K562 (cell line): Measurements from ENCODE around the gene CAPN13. TPM values are rescaled to one million over a fixed set of nuclear protein-coding genes. Genes with fewer than 3 reads are reported as not detected.

ENCODE experiments used
- ATAC-seq: fragments of 200-7000 bp; cut with Tn5 transposase; 3 replicates; pipeline ENCODE4 v1.9.1; 2020; ENCODE audit warnings: moderate library complexity
- BruUV-seq: library from RNA; stranded (reverse); fragments of 400-500 nt; replicated peaks from 2 replicates; lab custom pipeline; 2021; lab: Mats Ljungman, UMichigan
- CTCF ChIA-PET: fragments of 300-600 bp; formaldehyde crosslinking; extraction: SDS; loops from one replicate; lab custom pipeline; 2021; ENCODE audit warnings: low intra/inter-chr PET ratio; lab: Yijun Ruan, JAX
- POLR2A ChIA-PET: fragments of 300-600, 350-650 bp; sonication (Branson Sonifier 250); formaldehyde crosslinking; extraction: SDS; loops from one replicate; lab custom pipeline; 2021; ENCODE audit warnings: antibody characterized with exemption, inconsistent platforms; lab: Yijun Ruan, JAX
- DNase-seq, 4 experiments: peaks; one replicate each; pipeline versions ENCODE4 v3.0.0 to v3.0.0-alpha.2; 2011 to 2018; ENCODE audit warnings: low spot score in 3 of 4, mixed read lengths in 3 of 4; ENCODE audit errors: extremely low read depth in 1 of 4
- FAIRE-seq: peaks from 2 replicates; lab custom pipeline; 2011; peaks lifted over from hg19 to GRCh38; lab: Jason Lieb, UNC
- H2AFZ ChIP-seq: 2 replicates; pipeline ENCODE4 v1.6.0; 2011; ENCODE audit warnings: low read depth, low read length, control low read depth, inconsistent platforms
- H3K27ac ChIP-seq: fragments of 200-600 bp; 3 replicates; pipeline ENCODE4 v1.8.0; 2011; ENCODE audit warnings: low read depth, mild to moderate bottlenecking, control low read depth, inconsistent platforms, low read length, moderate library complexity, mixed read lengths; ENCODE audit errors: extremely low read depth
- H3K27me3 ChIP-seq, 2 experiments: fragments of 300-600 bp in 1 of 2; 2 replicates in 1 of 2; 3 replicates in 1 of 2; pipeline versions ENCODE4 v1.6.0 to v1.8.0; 2011; ENCODE audit warnings: inconsistent platforms in 2 of 2, low read length in 2 of 2, mild to moderate bottlenecking in 1 of 2, mixed read lengths in 1 of 2, moderate library complexity in 1 of 2; ENCODE audit not compliant: control insufficient read depth in 2 of 2, insufficient read depth in 2 of 2
- H3K36me3 ChIP-seq: fragments of 300-600 bp; 3 replicates; pipeline ENCODE4 v1.8.0; 2011; ENCODE audit warnings: mild to moderate bottlenecking, low read length, inconsistent platforms; ENCODE audit not compliant: control insufficient read depth, insufficient read depth
- H3K4me1 ChIP-seq, 2 experiments: fragments of 200-600 bp in 1 of 2; replicated peaks in 1 of 2; 2 replicates in 1 of 2; 3 replicates in 1 of 2; pipeline versions ENCODE4 v1.5.1 to v1.8.0; 2011; ENCODE audit warnings: inconsistent platforms in 2 of 2, low read length in 2 of 2, mild to moderate bottlenecking in 1 of 2, mixed read lengths in 1 of 2, moderate library complexity in 1 of 2; ENCODE audit not compliant: control insufficient read depth in 2 of 2, insufficient read depth in 2 of 2
- H3K4me2 ChIP-seq: 2 replicates; pipeline ENCODE4 v1.6.1; 2011; ENCODE audit warnings: low read length, control low read depth, inconsistent platforms, mixed read lengths; ENCODE audit not compliant: insufficient read depth
- H3K4me3 ChIP-seq: fragments of 200-600 bp; sonication (generic), shearing (Covaris generic); 2 replicates; pipeline ENCODE4 v1.5.1; 2016; ENCODE audit warnings: control low read depth, inconsistent platforms
- H3K79me2 ChIP-seq: fragments of 200-600 bp; 3 replicates; pipeline ENCODE4 v1.8.0; 2011; ENCODE audit warnings: low read length, inconsistent platforms; ENCODE audit not compliant: control insufficient read depth, insufficient read depth
- H3K9ac ChIP-seq, 2 experiments: 2 replicates each; pipeline versions ENCODE4 v1.6.0 to v1.6.1; 2011; ENCODE audit warnings: low read depth in 2 of 2, low read length in 2 of 2, control low read depth in 1 of 2, inconsistent platforms in 1 of 2, mild to moderate bottlenecking in 1 of 2, mixed read lengths in 1 of 2; ENCODE audit not compliant: insufficient read depth in 1 of 2
- H3K9me1 ChIP-seq: one replicate; pipeline ENCODE4 v1.6.0; 2011; ENCODE audit warnings: inconsistent platforms, mild to moderate bottlenecking, low read length, moderate library complexity; ENCODE audit not compliant: control insufficient read depth, insufficient read depth
- H3K9me3 ChIP-seq: replicated peaks from 2 replicates; pipeline ENCODE4 v1.5.1; 2011; ENCODE audit warnings: low read depth, low read length, inconsistent platforms; ENCODE audit not compliant: control insufficient read depth, insufficient read depth
- H4K20me1 ChIP-seq: replicated peaks from 2 replicates; pipeline ENCODE4 v1.6.1; 2011; ENCODE audit warnings: low read length, inconsistent platforms, mixed read lengths; ENCODE audit not compliant: control insufficient read depth, insufficient read depth
- CHD2 ChIP-seq: IDR thresholded peaks from 2 replicates; pipeline ENCODE4 v1.6.1; 2011; ENCODE audit warnings: low read depth, low read length
- CREBBP ChIP-seq: IDR thresholded peaks from one replicate; pipeline ENCODE4 v1.6.1; 2012; ENCODE audit warnings: low read depth, mild to moderate bottlenecking, control low read depth, inconsistent platforms, low read length
- FOXK2 ChIP-seq, 2 experiments: fragments of 450-650 bp; IDR thresholded peaks in 1 of 2; conservative IDR thresholded peaks in 1 of 2; 2 replicates each; pipeline ENCODE4 v1.6.1; 2016; ENCODE audit warnings: low read depth in 2 of 2, mild to moderate bottlenecking in 1 of 2
- GABPA ChIP-seq: fragments of 200-800 bp; sonication (Bioruptor generic); conservative IDR thresholded peaks from 2 replicates; pipeline ENCODE4 v1.6.1; 2016; ENCODE audit warnings: low read depth, missing genetic modification characterization, missing compliant biosample characterization
- KLF13 ChIP-seq: fragments of 450-650 bp; IDR thresholded peaks from 2 replicates; pipeline ENCODE4 v1.6.1; 2016; ENCODE audit warnings: missing genetic modification characterization, low read depth, mild to moderate bottlenecking, missing compliant biosample characterization, moderate library complexity, borderline replicate concordance
- NFXL1 ChIP-seq: fragments of 450-650 bp; formaldehyde crosslinking; IDR thresholded peaks from 2 replicates; pipeline ENCODE4 v1.4.0; 2021; ENCODE audit warnings: mild to moderate bottlenecking
- POLR2H ChIP-seq: IDR thresholded peaks from 2 replicates; pipeline ENCODE4 v1.6.1; 2016; ENCODE audit warnings: missing genetic modification characterization, low read depth, mild to moderate bottlenecking, control low read depth, missing compliant biosample characterization, moderate library complexity
- SRSF7 ChIP-seq: fragments of 200-400 bp; formaldehyde crosslinking; optimal IDR thresholded peaks from 2 replicates; pipeline ENCODE3; 2017; ENCODE audit warnings: mild to moderate bottlenecking, low read depth, low read length
- ZNF175 ChIP-seq: fragments of 200-800 bp; sonication (Bioruptor generic); IDR thresholded peaks from 2 replicates; pipeline ENCODE4 v1.6.1; 2016; ENCODE audit warnings: low read depth, mild to moderate bottlenecking, missing genetic modification characterization, missing compliant biosample characterization
- ZNF695 ChIP-seq: fragments of 450-650 bp; formaldehyde crosslinking; IDR thresholded peaks from 2 replicates; pipeline ENCODE4 v1.4.0; 2020; ENCODE audit warnings: mild to moderate bottlenecking, moderate library complexity
- WGBS: fragments of 100-300 bp; shearing (Covaris generic); methylation state at CpG from one replicate; pipeline ENCODE4 v1.1.6; 2016; ENCODE audit warnings: low coverage, mixed read lengths; ENCODE audit not compliant: insufficient coverage; ENCODE audit errors: missing lambda C conversion rate; 5-methylcytosine and 5-hydroxymethylcytosine counted together
- in situ Hi-C: fragments of 300-500 bp; cut with MboI; formaldehyde crosslinking; loops from 4 replicates; pipeline ENCODE4 v1.15.0; 2018; ENCODE audit warnings: inconsistent platforms, mixed read lengths
- intact Hi-C: fragments of 100-400 bp; cut with micrococcal nuclease; formaldehyde crosslinking; loops from 2 replicates; pipeline ENCODE4 v1.14.2; 2022
- polyA plus RNA-seq, 8 experiments: library from polyadenylated mRNA; depleted of rRNA in 4 of 8; stranded (reverse) in 5 of 8; unstranded in 3 of 8; fragments of >200 nt; fragmentation: Nextera tagmentation in 2 of 8; fragmentation: Illumina TruSeq in 1 of 8; extraction: Ambion mirVana in 2 of 8; extraction: Trizol in 1 of 8; gene quantifications; 2 replicates each; pipeline versions ENCODE4 v1.2.1 to v1.2.3, GENCODE V29; 2011 to 2014; ENCODE audit warnings: inconsistent platforms in 1 of 8, missing spikeins in 1 of 8
- total RNA-seq, 7 experiments: library from RNA; depleted of rRNA in 6 of 7; stranded (reverse); fragments of >200 nt in 6 of 7; fragmentation: Illumina TruSeq in 2 of 7; extraction: Trizol in 2 of 7; gene quantifications; 2 replicates each; pipeline versions ENCODE4 v1.2.1 to v1.2.3, GENCODE V29; 2011 to 2021; ENCODE audit warnings: low replicate concordance in 1 of 7
- TF ChIP-seq, protein P1 (sequence below): fragments of 450-650 bp; IDR thresholded peaks from 2 replicates; pipeline ENCODE4 v1.6.1; 2018; ENCODE audit not compliant: partially characterized antibody
- TF ChIP-seq, protein P2 (sequence below), 2 experiments: fragments of 450-650 bp; conservative IDR thresholded peaks; 2 replicates each; pipeline ENCODE4 v1.6.1; 2017; ENCODE audit warnings: mild to moderate bottlenecking in 2 of 2, moderate library complexity in 2 of 2
- TF ChIP-seq, protein P3 (sequence below): sonication (generic); formaldehyde crosslinking; IDR thresholded peaks from 2 replicates; pipeline ENCODE4 v1.8.0; 2022; ENCODE audit warnings: missing genetic modification reagents, mild to moderate bottlenecking, moderate library complexity, borderline replicate concordance

The CAPN13 gene
- total and polyA plus RNA-seq, 9 of the 15 experiments (the other 6 are each of a cell fraction or from before 2014, with no cell fraction given), result not detected

DNA sequence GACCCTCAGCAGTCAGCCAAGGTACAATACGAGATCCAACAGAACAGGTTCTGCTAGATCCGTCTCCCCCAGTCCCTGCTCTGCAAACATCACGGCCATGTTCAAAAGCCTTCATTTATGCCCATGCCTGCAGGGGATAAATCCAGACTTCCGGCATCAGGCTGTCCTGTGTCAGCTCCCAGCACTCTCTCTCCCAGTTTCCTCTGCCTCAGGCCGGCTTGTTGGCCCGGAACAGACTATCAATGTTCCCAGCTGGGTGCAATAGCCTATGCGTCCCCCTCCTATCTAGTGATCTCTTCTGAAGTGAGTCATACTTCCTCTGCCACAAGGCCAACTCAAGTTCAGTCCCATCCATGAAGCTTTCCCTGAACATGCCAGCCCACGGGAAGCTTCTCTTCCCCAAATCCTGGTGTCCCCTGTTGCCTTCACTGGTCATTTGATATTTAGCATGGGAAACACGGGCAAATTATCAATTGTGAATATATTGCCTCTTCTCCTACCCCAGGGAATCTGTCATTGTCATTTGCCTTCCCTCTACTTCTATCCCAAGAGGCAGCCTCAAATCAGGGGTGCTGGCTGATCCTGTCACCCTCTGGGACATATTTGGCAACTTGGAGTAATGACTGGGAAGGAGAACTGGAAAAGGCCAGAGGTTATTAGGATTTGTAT lies 51.1 kb downstream of the CAPN13 start:
- no peak overlapping the region for H3K27ac ChIP-seq
- H3K4me3 ChIP-seq, result no peak overlapping the region
- FAIRE-seq, result peak; percentile 75
- H3K79me2 ChIP-seq, result no peaks in the 10 kb centered on the region
- BruUV-seq, result no TSS peak
- H3K9me3 ChIP-seq, result no peaks in the 10 kb centered on the region
- peaks cover 0 to 12% of the 10 kb centered on the region in 2 experiments; a peak in 3 of 5 replicates for H3K4me1 ChIP-seq
- peak; percentile 89 for ATAC-seq
- POLR2A ChIA-PET, result interaction anchor here (0.7 kb wide), 1 partner anchor 359 kb away, joined by 3 read pairs; no protein-coding TSS in a partner anchor
- no peaks in the 10 kb centered on the region; the same call in 1 of the 2 replicates for H4K20me1 ChIP-seq
- H3K9me1 ChIP-seq, result no peaks in the 10 kb centered on the region
- WGBS, result 0% methylated on average over 9 of the region's 9 CpGs
- peaks cover 19 to 74% of the 10 kb centered on the region in 2 experiments; a peak in 3 of 5 replicates for H3K27me3 ChIP-seq
- CTCF ChIA-PET, result no interaction called here
- no peak overlapping the region for H3K9ac ChIP-seq
- peak overlapping the region; percentile 51; the same call in 1 of the 2 replicates for H3K4me2 ChIP-seq
- H3K36me3 ChIP-seq, result no peaks in the 10 kb centered on the region
- peak overlapping the region; percentile 11; the same call in 1 of the 2 replicates for H2AFZ ChIP-seq
- intact Hi-C loops, result no loop called here
- in situ Hi-C loops, result no loop called here
- DNase-seq, result peak; percentile 46 to 55 (median 52)
- TF ChIP-seq POLR2H (no peak), CHD2 (no peak), SRSF7 (no peak), ZNF175 (CRISPR knock-in tag) (peak; percentile 56; the same call in 1 of the 2 replicates), FOXK2 (conservative IDR thresholded peaks at IDR 0.05 in 1 of 2, IDR thresholded peaks at IDR 0.05 in 1 of 2; ENCODE audit: low read depth in 2 of 2) (0 out of 4 replicates have a peak, but pooled peaks of 1 of the 2 experiments have one; percentile 42), ZNF695 (CRISPR knock-in tag) (no peak), NFXL1 (CRISPR knock-in tag) (no peak), CREBBP (no peak), KLF13 (tag) (no peak), GABPA (peak; percentile 87)
- TF ChIP-seq, protein P1, sequence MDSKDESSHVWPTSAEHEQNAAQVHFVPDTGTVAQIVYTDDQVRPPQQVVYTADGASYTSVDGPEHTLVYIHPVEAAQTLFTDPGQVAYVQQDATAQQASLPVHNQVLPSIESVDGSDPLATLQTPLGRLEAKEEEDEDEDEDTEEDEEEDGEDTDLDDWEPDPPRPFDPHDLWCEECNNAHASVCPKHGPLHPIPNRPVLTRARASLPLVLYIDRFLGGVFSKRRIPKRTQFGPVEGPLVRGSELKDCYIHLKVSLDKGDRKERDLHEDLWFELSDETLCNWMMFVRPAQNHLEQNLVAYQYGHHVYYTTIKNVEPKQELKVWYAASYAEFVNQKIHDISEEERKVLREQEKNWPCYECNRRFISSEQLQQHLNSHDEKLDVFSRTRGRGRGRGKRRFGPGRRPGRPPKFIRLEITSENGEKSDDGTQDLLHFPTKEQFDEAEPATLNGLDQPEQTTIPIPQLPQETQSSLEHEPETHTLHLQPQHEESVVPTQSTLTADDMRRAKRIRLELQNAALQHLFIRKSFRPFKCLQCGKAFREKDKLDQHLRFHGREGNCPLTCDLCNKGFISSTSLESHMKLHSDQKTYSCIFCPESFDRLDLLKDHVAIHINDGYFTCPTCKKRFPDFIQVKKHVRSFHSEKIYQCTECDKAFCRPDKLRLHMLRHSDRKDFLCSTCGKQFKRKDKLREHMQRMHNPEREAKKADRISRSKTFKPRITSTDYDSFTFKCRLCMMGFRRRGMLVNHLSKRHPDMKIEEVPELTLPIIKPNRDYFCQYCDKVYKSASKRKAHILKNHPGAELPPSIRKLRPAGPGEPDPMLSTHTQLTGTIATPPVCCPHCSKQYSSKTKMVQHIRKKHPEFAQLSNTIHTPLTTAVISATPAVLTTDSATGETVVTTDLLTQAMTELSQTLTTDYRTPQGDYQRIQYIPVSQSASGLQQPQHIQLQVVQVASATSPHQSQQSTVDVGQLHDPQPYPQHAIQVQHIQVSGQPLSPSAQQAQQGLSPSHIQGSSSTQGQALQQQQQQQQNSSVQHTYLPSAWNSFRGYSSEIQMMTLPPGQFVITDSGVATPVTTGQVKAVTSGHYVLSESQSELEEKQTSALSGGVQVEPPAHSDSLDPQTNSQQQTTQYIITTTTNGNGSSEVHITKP, result peak; percentile 82
- TF ChIP-seq, protein P2, sequence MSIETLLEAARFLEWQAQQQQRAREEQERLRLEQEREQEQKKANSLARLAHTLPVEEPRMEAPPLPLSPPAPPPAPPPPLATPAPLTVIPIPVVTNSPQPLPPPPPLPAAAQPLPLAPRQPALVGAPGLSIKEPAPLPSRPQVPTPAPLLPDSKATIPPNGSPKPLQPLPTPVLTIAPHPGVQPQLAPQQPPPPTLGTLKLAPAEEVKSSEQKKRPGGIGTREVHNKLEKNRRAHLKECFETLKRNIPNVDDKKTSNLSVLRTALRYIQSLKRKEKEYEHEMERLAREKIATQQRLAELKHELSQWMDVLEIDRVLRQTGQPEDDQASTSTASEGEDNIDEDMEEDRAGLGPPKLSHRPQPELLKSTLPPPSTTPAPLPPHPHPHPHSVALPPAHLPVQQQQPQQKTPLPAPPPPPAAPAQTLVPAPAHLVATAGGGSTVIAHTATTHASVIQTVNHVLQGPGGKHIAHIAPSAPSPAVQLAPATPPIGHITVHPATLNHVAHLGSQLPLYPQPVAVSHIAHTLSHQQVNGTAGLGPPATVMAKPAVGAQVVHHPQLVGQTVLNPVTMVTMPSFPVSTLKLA (conservative IDR thresholded peaks at IDR 0.05), result no peak
- TF ChIP-seq, protein P3, sequence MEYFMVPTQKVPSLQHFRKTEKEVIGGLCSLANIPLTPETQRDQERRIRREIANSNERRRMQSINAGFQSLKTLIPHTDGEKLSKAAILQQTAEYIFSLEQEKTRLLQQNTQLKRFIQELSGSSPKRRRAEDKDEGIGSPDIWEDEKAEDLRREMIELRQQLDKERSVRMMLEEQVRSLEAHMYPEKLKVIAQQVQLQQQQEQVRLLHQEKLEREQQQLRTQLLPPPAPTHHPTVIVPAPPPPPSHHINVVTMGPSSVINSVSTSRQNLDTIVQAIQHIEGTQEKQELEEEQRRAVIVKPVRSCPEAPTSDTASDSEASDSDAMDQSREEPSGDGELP (CRISPR knock-in tag), result peak; percentile 65; the same call in 1 of the 2 replicates
